GM21737 (cell line): Measurements from ENCODE around the gene CRADD.
"Not testable (repeated sequence)": the region's sequence is repeated elsewhere in the genome, so short reads cannot be mapped to it uniquely, and the experiment has no call there.

Source experiments
- ATAC-seq: cut with Tn5 transposase; IDR thresholded peaks from one replicate; pipeline ENCODE4 v1.9.1; 2021; ENCODE audit warnings: mild to moderate bottlenecking, moderate library complexity; ENCODE audit not compliant: unreplicated experiment

The CRADD gene

GRCh38 chr12:93857991-93858447, 180.8 kb downstream of the CRADD start:
- ATAC-seq: no peak

- ATAC-seq: no peak
These were observed 183.6 kb downstream of the CRADD start for GRCh38 chr12:93860668-93861373.

GRCh38 chr12:93862424-93862823, 185.2 kb downstream of the CRADD start:
- ATAC-seq: no peak

GRCh38 chr12:93865751-93866150, 188.6 kb downstream of the CRADD start:
- no peak for ATAC-seq

- no peak for ATAC-seq
These were observed 191.6 kb downstream of the CRADD start for GRCh38 chr12:93868771-93869170.

GRCh38 chr12:93870020-93870795, 193.0 kb downstream of the CRADD start:
- no peak for ATAC-seq

- not testable (repeated sequence) for ATAC-seq
These were observed 194.4 kb downstream of the CRADD start for GRCh38 chr12:93871566-93871965.

GRCh38 chr12:93873561-93873960, 196.4 kb downstream of the CRADD start:
- no peak for ATAC-seq

- ATAC-seq: no peak
These were observed 198.0 kb downstream of the CRADD start for GRCh38 chr12:93875157-93875556.

- no peak for ATAC-seq
These were observed 199.2 kb downstream of the CRADD start for GRCh38 chr12:93876360-93876759.

- no peak for ATAC-seq
These were observed 200.3 kb downstream of the CRADD start for GRCh38 chr12:93877446-93877845.

- no peak for ATAC-seq
These were observed 202.6 kb downstream of the CRADD start for GRCh38 chr12:93879476-93880421.

- ATAC-seq: no peak
These were observed 203.8 kb downstream of the CRADD start for GRCh38 chr12:93880853-93881522.

GRCh38 chr12:93882763-93883162, 205.6 kb downstream of the CRADD start:
- no peak for ATAC-seq

- no peak for ATAC-seq
These were observed 206.4 kb downstream of the CRADD start for GRCh38 chr12:93883436-93884154.

GRCh38 chr12:93884794-93885460, 207.8 kb downstream of the CRADD start:
- no peak for ATAC-seq

- not testable (repeated sequence) for ATAC-seq
These were observed 208.9 kb downstream of the CRADD start for GRCh38 chr12:93885973-93886532.

- ATAC-seq: no peak
These were observed 209.6 kb downstream of the CRADD start for GRCh38 chr12:93886533-93887511.
